SHP77 treated with DMSO at 0.1 percent for 48 hours (cell line): Measurements from ENCODE around the gene CAPN2.
"Not testable (repeated sequence)": the region's sequence is repeated elsewhere in the genome, so short reads cannot be mapped to it uniquely, and the experiment has no call there.

Experiments
- DNase-seq: peaks from one replicate; lab custom pipeline; 2025; lab: John Stamatoyannopoulos, UW

The CAPN2 gene

GRCh38 chr1:223792046-223792445, 79.7 kb downstream of the CAPN2 start:
- DNase-seq: no peak

GRCh38 chr1:223793716-223794115, 81.4 kb downstream of the CAPN2 start:
- no peak for DNase-seq

DNA sequence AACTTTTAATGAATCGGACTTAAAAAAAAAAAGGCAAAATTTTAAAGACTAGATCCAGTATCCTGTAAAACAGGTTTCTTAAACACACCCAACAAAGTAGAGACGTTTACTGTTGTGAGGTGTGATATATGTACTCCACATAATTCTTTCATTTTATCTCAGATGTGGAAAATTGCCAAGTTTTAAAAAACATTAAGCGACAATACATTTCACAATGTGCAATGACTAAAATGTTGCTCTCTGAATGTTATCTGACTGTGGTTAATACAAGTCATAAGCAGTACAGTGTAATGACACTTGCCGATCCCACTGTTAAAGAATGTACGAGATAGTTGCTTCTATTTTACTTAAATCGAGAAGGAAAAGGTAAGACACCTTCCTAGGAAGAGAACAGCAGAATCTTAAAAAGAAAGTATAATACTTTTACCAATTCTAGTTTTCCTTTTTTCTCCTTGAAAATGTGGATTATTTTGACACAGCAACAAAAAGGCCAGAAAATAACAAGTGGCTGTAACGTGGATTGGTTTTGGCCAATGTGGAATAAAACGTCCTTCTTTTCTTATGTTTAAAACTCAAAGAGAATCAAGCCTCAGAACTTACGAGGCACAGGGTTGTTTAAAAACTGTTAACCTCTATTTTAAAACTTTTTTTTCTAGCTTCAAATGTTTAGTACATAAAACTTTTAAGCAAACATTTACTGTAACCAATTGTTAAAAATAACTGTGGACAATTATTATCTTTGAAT, 82.0 kb downstream of the CAPN2 start:
- no peak for DNase-seq

GRCh38 chr1:223796210-223796609, 83.9 kb downstream of the CAPN2 start:
- no peak for DNase-seq

DNA sequence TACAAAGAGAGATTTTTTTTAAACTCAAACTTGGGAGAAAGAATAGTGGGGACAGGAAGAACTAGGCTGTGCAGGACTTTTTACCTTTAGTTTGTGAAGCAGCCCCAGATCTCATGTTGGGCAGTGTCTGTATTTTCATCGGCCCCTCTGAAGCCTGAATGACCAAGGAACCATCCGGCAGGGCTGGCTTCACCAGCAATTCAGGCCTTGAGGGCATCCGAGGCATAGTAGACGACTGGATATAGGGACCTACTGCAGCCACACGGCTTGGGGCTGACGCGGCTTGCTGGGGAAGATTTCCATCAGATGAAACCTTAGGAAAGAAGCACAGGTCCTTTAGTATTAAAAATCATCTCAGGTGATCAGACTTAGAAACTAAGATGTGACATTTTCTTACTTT, 89.7 kb downstream of the CAPN2 start:
- DNase-seq: no peak

DNA sequence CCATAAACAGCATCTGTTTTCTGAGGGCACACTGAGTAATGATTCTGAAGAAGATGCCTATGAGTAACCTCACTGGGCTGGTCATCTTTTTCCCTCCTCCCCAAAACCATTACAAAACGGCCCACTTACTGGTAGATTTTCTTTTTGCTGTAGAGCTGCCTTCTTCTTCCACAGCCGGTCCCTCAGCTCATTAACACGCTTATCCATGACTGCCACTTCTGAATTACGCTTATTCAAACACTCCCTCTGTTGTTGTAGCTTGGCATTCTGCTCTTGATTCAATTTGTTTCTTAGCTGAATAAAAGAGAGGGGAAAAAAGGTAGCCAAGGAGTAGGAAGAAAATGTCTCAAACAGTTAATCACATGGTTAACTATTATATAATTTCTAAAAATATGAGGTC, 90.3 kb downstream of the CAPN2 start:
- DNase-seq: no peak

DNA sequence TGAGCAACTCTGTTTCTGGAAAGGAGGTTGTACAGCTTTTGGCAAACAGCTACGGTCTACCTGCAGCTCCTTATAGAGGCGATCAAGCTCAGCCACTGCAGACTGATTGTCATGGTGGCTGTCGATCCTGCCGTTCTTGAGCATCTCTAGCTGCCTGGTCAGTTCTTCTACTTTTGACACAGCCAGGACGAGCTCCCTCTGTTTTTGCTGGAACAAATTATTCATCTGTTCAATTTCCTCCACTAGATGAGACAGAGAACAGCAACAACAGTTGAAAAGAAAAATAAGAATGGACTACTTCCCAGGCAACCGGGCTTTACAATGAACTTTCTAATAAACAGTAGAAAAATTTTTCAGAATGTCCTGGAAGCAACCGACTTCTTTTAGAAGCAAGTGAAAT, 90.9 kb downstream of the CAPN2 start:
- no peak for DNase-seq

DNA sequence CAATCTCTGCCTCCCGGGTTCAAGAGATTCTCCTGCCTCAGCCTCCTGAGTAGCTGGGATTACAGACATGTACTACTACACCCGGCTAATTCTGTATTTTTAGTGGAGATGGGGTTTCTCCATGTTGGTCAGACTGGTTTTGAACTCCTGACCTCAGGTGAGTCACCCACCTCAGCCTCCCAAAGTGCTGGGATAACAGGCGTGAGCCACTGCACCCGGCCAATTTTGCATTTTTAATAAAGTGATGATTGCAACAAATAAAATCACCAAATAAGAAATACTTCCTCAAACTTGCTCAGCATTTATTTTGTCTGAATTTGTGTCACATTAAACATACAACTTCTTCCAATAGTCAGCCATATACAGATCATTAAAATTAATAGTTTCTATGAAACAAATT, 97.6 kb downstream of the CAPN2 start:
- not testable (repeated sequence) for DNase-seq

GRCh38 chr1:223810586-223810985, 98.2 kb downstream of the CAPN2 start:
- DNase-seq: no peak

- no peak for DNase-seq
These were observed 99.3 kb downstream of the CAPN2 start for GRCh38 chr1:223811634-223812101.

DNA sequence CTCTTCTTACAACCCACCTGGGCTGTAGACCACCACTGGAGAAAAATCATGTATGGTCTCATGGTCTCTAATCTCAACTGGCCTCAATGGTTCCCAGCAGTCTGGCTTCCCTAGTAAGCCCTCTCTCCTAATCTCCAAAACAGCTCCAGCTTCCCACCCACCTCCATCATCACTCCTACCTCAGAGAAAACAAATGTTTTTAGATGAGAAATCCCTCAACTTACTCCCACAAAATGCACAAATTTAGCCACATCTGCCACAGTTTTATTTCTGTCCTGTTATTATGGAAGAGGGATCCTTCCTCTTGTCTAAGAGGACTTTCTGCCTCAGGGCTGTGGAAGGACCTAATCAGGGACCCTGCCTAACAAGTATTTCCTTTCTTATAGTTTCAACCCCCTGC, 101.3 kb downstream of the CAPN2 start:
- DNase-seq: no peak

DNA sequence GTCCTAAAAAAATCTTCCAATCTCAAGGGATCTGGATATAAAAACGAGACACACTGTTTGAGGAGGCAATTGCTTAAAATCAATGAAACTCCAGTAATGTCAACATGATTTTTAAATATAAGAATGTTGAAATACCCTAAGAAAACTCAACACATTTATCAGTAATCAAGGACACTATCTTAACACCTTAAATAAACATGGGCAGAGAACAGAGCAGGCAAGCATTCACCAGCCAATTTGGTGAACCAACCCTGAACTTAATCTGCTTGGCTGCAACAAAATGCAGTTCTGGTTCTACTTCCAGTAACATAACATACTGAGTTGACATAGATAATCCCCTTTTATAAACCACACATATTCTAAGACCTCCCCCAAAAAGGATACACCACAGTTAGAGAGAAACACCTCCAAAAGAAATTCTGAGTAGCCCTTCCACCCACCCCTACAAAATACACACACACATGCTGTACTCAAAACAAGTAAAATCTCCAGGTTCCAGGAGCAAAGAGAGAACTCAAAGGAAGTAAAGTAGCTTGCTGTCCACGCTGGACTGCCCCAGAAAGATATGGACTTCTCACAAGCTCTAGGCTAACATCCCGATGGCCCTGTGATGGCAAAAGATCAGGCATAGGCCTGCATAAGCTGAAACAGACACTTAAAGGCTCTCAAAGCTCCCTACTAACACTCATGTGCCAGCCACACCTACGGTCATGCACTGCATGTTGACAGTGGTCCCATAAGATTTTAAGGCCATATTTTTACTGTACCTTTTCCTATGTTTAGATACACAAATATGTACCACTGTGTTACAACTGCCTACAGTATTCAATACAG, 102.9 kb downstream of the CAPN2 start:
- DNase-seq: no peak

- DNase-seq: no peak
These were observed 103.5 kb downstream of the CAPN2 start for GRCh38 chr1:223815865-223816264.

- DNase-seq: not testable (repeated sequence)
These were observed 104.9 kb downstream of the CAPN2 start for GRCh38 chr1:223817265-223817664.

DNA sequence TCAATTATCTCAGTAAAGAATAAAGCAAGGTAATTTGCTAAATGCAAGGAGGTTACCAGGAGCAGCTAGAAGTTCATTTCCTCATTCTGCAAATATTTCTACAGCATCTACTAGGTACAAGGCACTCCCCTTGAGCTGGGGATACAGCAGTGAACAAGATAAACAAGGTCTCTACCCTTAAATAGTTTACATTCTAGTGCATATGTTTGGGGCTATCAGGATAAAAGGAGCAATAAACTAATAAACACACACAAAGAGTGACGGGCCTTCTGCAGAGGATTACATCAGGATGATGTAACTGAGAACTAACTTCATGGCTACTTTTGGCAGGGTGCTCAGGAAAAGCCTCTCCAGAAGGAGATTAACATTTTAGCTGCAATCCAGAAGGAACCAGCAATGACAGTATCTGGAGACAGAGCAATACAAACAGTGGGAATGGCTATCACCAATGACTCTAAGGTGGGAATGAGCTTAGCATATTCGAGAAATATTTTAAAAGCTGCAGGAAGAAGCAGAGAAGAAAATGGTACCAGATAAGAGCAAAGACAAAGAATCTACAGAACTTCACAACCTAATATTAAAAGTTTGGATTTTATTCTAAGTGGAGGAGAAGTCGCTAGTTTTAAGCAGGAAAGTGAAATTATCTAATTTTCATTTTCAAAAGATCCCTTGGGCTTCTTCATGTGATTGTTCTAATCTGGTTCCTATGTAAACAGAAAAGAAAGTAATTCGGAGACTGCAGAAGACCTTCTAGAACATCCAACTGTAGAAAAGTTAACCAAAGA, 107.6 kb downstream of the CAPN2 start:
- no peak for DNase-seq

GRCh38 chr1:223820515-223820858, 108.1 kb downstream of the CAPN2 start:
- DNase-seq: no peak

DNA sequence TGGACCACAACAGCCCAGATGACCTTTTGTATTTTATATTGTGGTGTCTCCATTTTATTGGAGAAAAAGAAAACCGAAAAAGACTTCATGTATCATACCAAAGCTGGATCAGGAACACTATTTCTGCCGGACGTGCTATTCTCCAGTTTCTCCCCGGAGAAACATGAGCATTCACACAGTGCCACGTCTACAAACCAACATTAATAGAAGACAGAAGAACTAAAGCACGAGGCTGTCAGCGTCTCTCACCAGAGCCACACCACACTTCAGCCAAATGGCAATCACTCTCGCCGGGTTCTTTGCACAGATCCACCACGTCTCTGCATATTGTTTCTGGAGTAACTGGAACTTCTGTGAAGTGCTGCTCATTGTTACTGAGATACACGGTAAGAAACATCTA, 108.6 kb downstream of the CAPN2 start:
- no peak for DNase-seq

- no peak for DNase-seq
These were observed 111.9 kb downstream of the CAPN2 start for GRCh38 chr1:223824287-223824686.

DNA sequence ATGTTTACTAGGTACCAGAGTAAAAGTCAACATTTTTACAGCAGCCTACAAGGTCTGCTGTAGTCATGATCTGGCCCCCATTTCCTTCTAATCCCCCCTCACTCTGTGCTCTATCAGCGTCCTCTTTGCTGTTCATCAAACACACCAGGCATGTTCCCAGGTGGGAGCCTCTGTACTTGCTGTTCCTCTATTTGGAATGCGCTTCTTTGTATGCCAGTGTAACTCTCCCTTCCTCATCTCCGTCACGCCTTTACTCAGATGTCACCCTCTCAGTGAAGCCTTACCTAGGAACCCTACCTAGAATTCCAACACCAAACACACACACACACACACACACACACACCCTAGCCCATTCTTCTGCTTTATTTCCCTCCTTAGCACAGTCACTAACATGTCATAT, 112.4 kb downstream of the CAPN2 start:
- DNase-seq: no peak
